ENCODE results near the gene ZFYVE9.

GRCh38 chr1:52233463-52233862, 91.6 kb downstream of the ZFYVE9 start:
- TF ChIP-seq, protein P1, sequence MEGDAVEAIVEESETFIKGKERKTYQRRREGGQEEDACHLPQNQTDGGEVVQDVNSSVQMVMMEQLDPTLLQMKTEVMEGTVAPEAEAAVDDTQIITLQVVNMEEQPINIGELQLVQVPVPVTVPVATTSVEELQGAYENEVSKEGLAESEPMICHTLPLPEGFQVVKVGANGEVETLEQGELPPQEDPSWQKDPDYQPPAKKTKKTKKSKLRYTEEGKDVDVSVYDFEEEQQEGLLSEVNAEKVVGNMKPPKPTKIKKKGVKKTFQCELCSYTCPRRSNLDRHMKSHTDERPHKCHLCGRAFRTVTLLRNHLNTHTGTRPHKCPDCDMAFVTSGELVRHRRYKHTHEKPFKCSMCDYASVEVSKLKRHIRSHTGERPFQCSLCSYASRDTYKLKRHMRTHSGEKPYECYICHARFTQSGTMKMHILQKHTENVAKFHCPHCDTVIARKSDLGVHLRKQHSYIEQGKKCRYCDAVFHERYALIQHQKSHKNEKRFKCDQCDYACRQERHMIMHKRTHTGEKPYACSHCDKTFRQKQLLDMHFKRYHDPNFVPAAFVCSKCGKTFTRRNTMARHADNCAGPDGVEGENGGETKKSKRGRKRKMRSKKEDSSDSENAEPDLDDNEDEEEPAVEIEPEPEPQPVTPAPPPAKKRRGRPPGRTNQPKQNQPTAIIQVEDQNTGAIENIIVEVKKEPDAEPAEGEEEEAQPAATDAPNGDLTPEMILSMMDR (IDR thresholded peaks at IDR 0.05): no peak
- no peak for TF ChIP-seq POLR2A (IDR thresholded peaks at IDR 0.05)

Data from adrenal gland (tissue), 5 donors.